Tibial nerve (tissue), 4 donors: ENCODE measurements around the gene RANBP3. TPM values are rescaled to one million over a fixed set of nuclear protein-coding genes. Genes with fewer than 3 reads are reported as not detected.
"Not testable (repeated sequence)": the region's sequence is repeated elsewhere in the genome, so short reads cannot be mapped to it uniquely, and the experiment has no call there.

Experiments used
- DNase-seq, 2 donors: peaks; one replicate each; pipeline ENCODE4 v3.0.0-alpha.2; 2019; ENCODE audit warnings: low spot score in 2 of 2
- H3K27ac ChIP-seq, 4 donors: fragments of 200-600 bp; sonication (generic) in 3 of 4; one replicate each; pipeline ENCODE4 v1.5.1; 2017 to 2019; ENCODE audit warnings: mild to moderate bottlenecking in 1 of 4
- H3K27me3 ChIP-seq, 2 donors: fragments of 200-600 bp; sonication (generic) in 1 of 2; one replicate each; pipeline versions ENCODE4 v1.5.1 to v1.6.0; 2017 to 2019
- H3K36me3 ChIP-seq, 3 donors: fragments of 200-600 bp; sonication (generic); one replicate each; pipeline ENCODE4 v1.5.1; 2018 to 2019
- H3K4me1 ChIP-seq, 4 donors: fragments of 200-600 bp; sonication (generic) in 3 of 4; one replicate each; pipeline ENCODE4 v1.5.1; 2017 to 2019
- H3K4me3 ChIP-seq, 4 donors: fragments of 200-600 bp; sonication (generic) in 3 of 4; one replicate each; pipeline ENCODE4 v1.5.1; 2017 to 2019; ENCODE audit warnings: mild to moderate bottlenecking in 1 of 4, moderate library complexity in 1 of 4
- H3K9me3 ChIP-seq, 4 donors: fragments of 200-600 bp; sonication (generic) in 3 of 4; one replicate each; pipeline ENCODE4 v1.5.1; 2017 to 2019
- CTCF ChIP-seq, 5 experiments: fragments of 200-600 bp in 3 of 5; fragments of 450-650 bp in 2 of 5; sonication (generic) in 3 of 5; IDR thresholded peaks; one replicate each; pipeline ENCODE4 v1.5.1; 2016 to 2019; ENCODE audit warnings: antibody characterized with exemption in 5 of 5, mild to moderate bottlenecking in 3 of 5, moderate library complexity in 2 of 5
- EP300 ChIP-seq, 2 donors: sonication (generic); formaldehyde crosslinking; IDR thresholded peaks; one replicate each; pipeline ENCODE4 v1.6.1; 2017; ENCODE audit warnings: antibody characterized with exemption in 2 of 2, mild to moderate bottlenecking in 1 of 2
- POLR2A ChIP-seq, 2 donors: fragments of 450-650 bp; IDR thresholded peaks; one replicate each; pipeline ENCODE4 v1.6.1; 2017; ENCODE audit warnings: antibody characterized with exemption in 2 of 2, mild to moderate bottlenecking in 2 of 2, moderate library complexity in 2 of 2
- WGBS, 2 donors: methylation state at CpG; one replicate each; pipeline ENCODE4 v1.1.5; 2018; 5-methylcytosine and 5-hydroxymethylcytosine counted together
- total RNA-seq, 4 donors: library from RNA; depleted of rRNA; stranded (reverse); fragments of >200 nt; gene quantifications; one replicate each; pipeline ENCODE4 v1.1.0, GENCODE V29; 2016

The RANBP3 gene
- total RNA-seq, 4 donors from 2014 or later: 75.4 to 129 (median 95.6) TPM

DNA sequence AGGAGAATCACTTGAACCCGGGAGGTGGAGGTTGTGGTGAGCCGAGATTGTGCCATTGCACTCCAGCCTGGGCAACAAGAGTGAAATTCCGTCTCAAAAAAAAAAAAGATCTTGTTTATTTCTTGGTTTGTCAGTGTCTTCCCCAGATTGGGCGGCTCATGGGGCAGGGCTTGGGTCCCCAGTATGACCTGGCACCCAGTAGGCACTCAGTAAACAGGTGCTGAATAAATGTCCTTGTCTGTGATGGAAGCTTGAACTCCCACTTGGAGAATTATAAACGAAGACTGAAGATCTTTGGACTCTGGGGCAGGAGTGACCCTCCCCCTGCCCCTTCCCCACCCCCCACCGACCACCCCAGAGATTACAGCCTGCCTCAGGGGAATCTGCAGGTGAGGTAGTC lies 97.7 kb downstream of the RANBP3 start:
- 32 to 37% methylated on average over 6 of the region's 6 CpGs for WGBS, 2 donors
- no peak overlapping the region for H3K27ac ChIP-seq
- TF ChIP-seq CTCF (IDR thresholded peaks at IDR 0.05): no peak
- TF ChIP-seq POLR2A (IDR thresholded peaks at IDR 0.05): no peak
- no peak for TF ChIP-seq EP300 (IDR thresholded peaks at IDR 0.05)
- peaks cover 0 to 12% (median 0%) of the 10 kb centered on the region in 4 donors for H3K4me1 ChIP-seq
- peaks cover 0 to 51% of the 10 kb centered on the region in 2 donors for H3K27me3 ChIP-seq
- H3K9me3 ChIP-seq: no peaks in the 10 kb centered on the region
- no peak for DNase-seq
- H3K4me3 ChIP-seq: no peak overlapping the region
- no peaks in the 10 kb centered on the region for H3K36me3 ChIP-seq

DNA sequence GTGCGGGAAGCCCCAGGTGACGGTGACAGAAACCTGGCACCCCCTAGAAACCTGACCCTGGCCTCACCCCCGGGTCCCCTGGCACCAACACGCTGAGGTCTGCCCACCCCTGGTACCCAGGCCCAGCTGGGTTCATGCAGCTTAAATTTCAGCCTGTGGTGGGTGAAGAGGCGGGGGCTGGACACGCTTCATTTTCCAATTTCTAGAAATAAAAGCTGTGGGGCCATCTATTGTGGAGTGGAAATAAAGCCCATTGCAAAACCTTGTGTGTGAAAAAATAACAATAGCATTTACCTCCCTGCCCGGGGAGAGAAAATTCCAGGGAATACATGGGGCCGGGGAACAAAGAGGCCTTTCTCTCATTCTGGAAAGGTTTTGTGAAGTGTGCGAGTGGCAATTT lies 100.1 kb downstream of the RANBP3 start:
- TF ChIP-seq EP300 (IDR thresholded peaks at IDR 0.05): no peak
- TF ChIP-seq CTCF (IDR thresholded peaks at IDR 0.05): no peak
- TF ChIP-seq POLR2A (IDR thresholded peaks at IDR 0.05): no peak
- H3K4me3 ChIP-seq: no peak overlapping the region
- H3K9me3 ChIP-seq: no peaks in the 10 kb centered on the region
- WGBS, 2 donors: 51 to 53% methylated on average over 9 of the region's 9 CpGs
- no peak overlapping the region for H3K27ac ChIP-seq
- no peak for DNase-seq
- no peaks in the 10 kb centered on the region for H3K36me3 ChIP-seq
- peaks cover 0 to 51% of the 10 kb centered on the region in 2 donors for H3K27me3 ChIP-seq
- H3K4me1 ChIP-seq: peaks cover 0 to 12% (median 0%) of the 10 kb centered on the region in 4 donors

GRCh38 chr19:5877427-5877826 lies 100.5 kb downstream of the RANBP3 start:
- Histone ChIP-seq H3K27ac (no peak overlapping the region), H3K27me3 (peaks cover 0 to 51% of the 10 kb centered on the region in 2 donors), H3K4me1 (peaks cover 0 to 12% (median 0%) of the 10 kb centered on the region in 4 donors), H3K9me3 (no peaks in the 10 kb centered on the region), H3K36me3 (no peaks in the 10 kb centered on the region), H3K4me3 (no peak overlapping the region)
- no peak for DNase-seq
- 82 to 85% methylated on average over 8 of the region's 8 CpGs for WGBS, 2 donors
- TF ChIP-seq EP300 (IDR thresholded peaks at IDR 0.05) (no peak), CTCF (IDR thresholded peaks at IDR 0.05) (no peak), POLR2A (IDR thresholded peaks at IDR 0.05) (no peak)

DNA sequence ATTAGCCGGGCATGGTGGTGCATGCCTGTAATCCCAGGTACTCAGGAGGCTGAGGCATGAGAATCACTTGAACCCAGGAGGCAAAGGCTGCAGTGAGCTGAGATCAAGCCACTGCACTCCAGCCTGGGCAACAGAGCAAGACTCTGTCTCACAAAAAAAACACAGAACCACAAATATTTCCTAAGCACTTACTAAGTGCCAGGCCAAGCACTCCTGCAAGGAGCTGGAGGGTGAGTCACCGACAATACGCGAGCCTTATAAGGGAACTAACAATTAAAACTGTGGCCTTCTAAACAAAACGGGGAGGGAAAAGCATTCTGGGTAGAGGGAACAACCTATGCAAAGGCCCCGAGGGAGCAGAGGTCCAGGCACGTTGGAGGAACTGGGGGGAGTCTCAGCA lies 103.4 kb downstream of the RANBP3 start:
- H3K4me3 ChIP-seq, H3K9me3 ChIP-seq, H3K36me3 ChIP-seq, H3K4me1 ChIP-seq, DNase-seq, H3K27ac ChIP-seq: not testable (repeated sequence)
- peaks cover 0 to 39% of the 10 kb centered on the region in 2 donors for H3K27me3 ChIP-seq
- WGBS, 2 donors: 78% methylated on average over 7 of the region's 7 CpGs

- no peak for TF ChIP-seq EP300 (IDR thresholded peaks at IDR 0.05)
- TF ChIP-seq POLR2A (IDR thresholded peaks at IDR 0.05): no peak
- TF ChIP-seq CTCF (IDR thresholded peaks at IDR 0.05): no peak
- WGBS, 2 donors: 89 to 92% methylated on average over 12 of the region's 12 CpGs
- H3K27me3 ChIP-seq: peaks cover 0 to 31% of the 10 kb centered on the region in 2 donors
- DNase-seq: no peak
- no peaks in the 10 kb centered on the region for H3K36me3 ChIP-seq
- no peak overlapping the region for H3K27ac ChIP-seq
- no peak overlapping the region for H3K4me3 ChIP-seq
- H3K4me1 ChIP-seq: no peaks in the 10 kb centered on the region
- H3K9me3 ChIP-seq: no peaks in the 10 kb centered on the region
Measured at GRCh38 chr19:5873617-5874199, 104.2 kb downstream of the RANBP3 start.

DNA sequence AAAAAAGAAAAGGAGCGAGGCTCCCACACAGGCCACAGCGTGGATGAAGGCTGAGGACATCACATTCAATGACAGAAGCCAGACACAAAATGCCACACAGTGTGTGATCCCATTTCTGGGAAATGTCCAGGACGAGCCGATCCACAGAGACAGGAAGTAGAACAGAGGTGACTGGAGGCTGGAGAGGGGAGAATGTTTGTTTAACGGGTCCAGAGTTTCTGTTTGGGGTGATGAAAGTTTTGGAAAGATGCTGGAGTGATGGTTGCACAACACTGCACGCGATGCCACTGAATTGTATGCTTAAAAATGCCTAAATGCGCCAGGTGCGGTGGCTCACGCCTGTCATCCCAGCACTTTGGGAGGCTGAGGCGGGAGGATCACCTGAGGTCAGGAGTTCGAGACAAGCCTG lies 107.0 kb downstream of the RANBP3 start:
- peaks cover 0 to 6% of the 10 kb centered on the region in 2 donors for H3K27me3 ChIP-seq
- H3K9me3 ChIP-seq: no peaks in the 10 kb centered on the region
- H3K4me3 ChIP-seq: no peak overlapping the region
- DNase-seq: no peak
- H3K36me3 ChIP-seq: no peaks in the 10 kb centered on the region
- TF ChIP-seq EP300 (IDR thresholded peaks at IDR 0.05): no peak
- no peak for TF ChIP-seq POLR2A (IDR thresholded peaks at IDR 0.05)
- no peak for TF ChIP-seq CTCF (IDR thresholded peaks at IDR 0.05)
- no peaks in the 10 kb centered on the region for H3K4me1 ChIP-seq
- 78 to 81% methylated on average over 12 of the region's 12 CpGs for WGBS, 2 donors
- H3K27ac ChIP-seq: no peak overlapping the region
